Hepatic stellate cell (primary cell): ENCODE data around the gene NIPSNAP3A.

ENCODE experiments used
- DNase-seq: peaks from one replicate; pipeline ENCODE4 v3.0.0; 2011; ENCODE audit warnings: low spot score

Gene NIPSNAP3A

DNA sequence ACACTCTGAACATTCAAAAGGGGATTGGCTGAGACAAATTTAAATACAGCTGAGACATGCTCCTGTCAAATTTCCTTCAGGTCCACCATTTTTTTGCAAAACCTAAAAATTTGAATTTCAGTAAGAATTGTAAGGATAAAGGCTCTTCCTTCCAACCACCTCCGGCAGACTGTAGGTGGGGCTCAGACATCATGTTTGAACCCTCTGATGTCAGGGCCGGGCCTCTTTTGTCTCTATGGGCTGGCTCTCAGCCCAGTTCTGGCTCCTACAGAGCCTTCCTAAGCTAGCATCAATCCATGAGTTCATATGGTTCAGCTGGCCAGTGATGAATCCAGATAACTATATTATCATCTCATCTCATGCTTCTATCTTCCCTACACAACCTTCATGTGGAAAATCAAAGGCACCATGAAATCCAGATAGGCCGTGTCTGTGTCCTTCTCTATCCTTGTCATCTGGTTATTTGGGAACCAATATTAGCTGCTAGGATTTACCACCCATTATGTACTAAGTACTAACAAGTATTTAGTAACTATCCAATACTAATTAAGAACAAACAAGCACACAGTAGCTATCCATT lies 60.6 kb downstream of the NIPSNAP3A start:
- DNase-seq = peak; percentile 19
